ENCODE results near the gene STK31. TPM values are rescaled to one million over a fixed set of nuclear protein-coding genes. Genes with fewer than 3 reads are reported as not detected.
"Not testable (repeated sequence)": the region's sequence is repeated elsewhere in the genome, so short reads cannot be mapped to it uniquely, and the experiment has no call there.

Gene STK31
- total RNA-seq, 1 donor from 2014 or later = 0.10 TPM

- DNase-seq (ENCODE audit: low spot score) = no peak
Measured at GRCh38 chr7:23788843-23789242, 78.8 kb downstream of the STK31 start.

- DNase-seq (ENCODE audit: low spot score) = no peak
Measured at GRCh38 chr7:23791721-23792120, 81.7 kb downstream of the STK31 start.

GRCh38 chr7:23802720-23803397 lies 92.8 kb downstream of the STK31 start:
- DNase-seq (ENCODE audit: low spot score) = no peak

GRCh38 chr7:23804707-23805106 lies 94.7 kb downstream of the STK31 start:
- DNase-seq (ENCODE audit: low spot score) = no peak

GRCh38 chr7:23808421-23808820 lies 98.4 kb downstream of the STK31 start:
- DNase-seq (ENCODE audit: low spot score) = no peak

GRCh38 chr7:23810099-23810498 lies 100.1 kb downstream of the STK31 start:
- DNase-seq (ENCODE audit: low spot score) = no peak

- DNase-seq (ENCODE audit: low spot score) = no peak
Measured at GRCh38 chr7:23811540-23811939, 101.5 kb downstream of the STK31 start.

- DNase-seq (ENCODE audit: low spot score) = not testable (repeated sequence)
Measured at GRCh38 chr7:23828125-23828524, 118.1 kb downstream of the STK31 start.

- not testable (repeated sequence) for DNase-seq (ENCODE audit: low spot score)
Measured at GRCh38 chr7:23832733-23833132, 122.7 kb downstream of the STK31 start.

- DNase-seq (ENCODE audit: low spot score) = no peak
Measured at GRCh38 chr7:23833405-23833804, 123.4 kb downstream of the STK31 start.

GRCh38 chr7:23844837-23845236 lies 134.8 kb downstream of the STK31 start:
- not testable (repeated sequence) for DNase-seq (ENCODE audit: low spot score)

- DNase-seq (ENCODE audit: low spot score) = no peak
Measured at GRCh38 chr7:23852135-23852534, 142.1 kb downstream of the STK31 start.

GRCh38 chr7:23852988-23853387 lies 143.0 kb downstream of the STK31 start:
- no peak for DNase-seq (ENCODE audit: low spot score)

- no peak for DNase-seq (ENCODE audit: low spot score)
Measured at GRCh38 chr7:23863209-23863787, 153.3 kb downstream of the STK31 start.

- DNase-seq (ENCODE audit: low spot score) = no peak
Measured at GRCh38 chr7:23864973-23865372, 155.0 kb downstream of the STK31 start.

- DNase-seq (ENCODE audit: low spot score) = no peak
Measured at GRCh38 chr7:23873306-23873705, 163.3 kb downstream of the STK31 start.

GRCh38 chr7:23876526-23876925 lies 166.5 kb downstream of the STK31 start:
- not testable (repeated sequence) for DNase-seq (ENCODE audit: low spot score)

Other genes starting within 250 kb of the STK31 start
- gene IGF2BP3, start 239.7 kb upstream of the STK31 start, total RNA-seq = 1.2 TPM
- gene TRA2A, start 178.2 kb upstream of the STK31 start, total RNA-seq = 55.6 TPM
- 9.9 TPM for gene CCDC126, start 112.8 kb upstream of the STK31 start, total RNA-seq
- gene FAM221A, start 30.0 kb upstream of the STK31 start, total RNA-seq = 6.2 TPM

Measured in mesenteric fat pad (tissue), 1 donor.